Measurements from ENCODE around the gene CORO7. TPM values are rescaled to one million over a fixed set of nuclear protein-coding genes. Genes with fewer than 3 reads are reported as not detected.

CORO7 gene
- total and polyA plus RNA-seq, 2 donors (not counting 1 experiment from before 2014, with no cell fraction given), result 117 to 230 TPM

DNA sequence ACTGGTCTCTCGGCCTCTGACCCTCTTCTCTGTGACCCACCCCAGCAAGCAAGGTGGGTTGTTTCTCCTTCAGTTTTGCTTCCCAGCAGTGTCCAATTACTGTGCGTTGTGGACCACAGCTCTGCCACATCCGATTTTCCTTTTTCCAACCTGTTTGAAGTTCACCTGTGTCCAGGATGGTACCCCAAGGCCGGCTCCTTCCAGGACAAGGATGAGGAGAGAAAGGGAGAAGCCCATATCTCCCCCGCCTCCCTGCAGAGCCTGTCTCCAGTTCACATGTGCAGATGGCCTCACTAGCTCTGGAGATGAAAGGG is 44.5 kb upstream of the CORO7 start:
- H3K4me1 ChIP-seq (ENCODE audit: control insufficient read depth in 2 of 2, insufficient read depth in 2 of 2, low read length in 2 of 2), result no peaks in the 10 kb centered on the region
- no peaks in the 10 kb centered on the region for H4K20me1 ChIP-seq (ENCODE audit: control insufficient read depth, insufficient read depth, low read length, poor library complexity, severe bottlenecking)
- ATAC-seq (ENCODE audit: low read depth) (no peak), DNase-seq (no peak)
- H3K79me2 ChIP-seq (ENCODE audit: control insufficient read depth, insufficient read depth, low read length), result no peaks in the 10 kb centered on the region
- CTCF ChIA-PET, result interaction anchor here (0.7 to 1.1 kb wide), 2 partner anchors 10 to 89 kb away, joined by 3 to 4 read pairs; no protein-coding TSS in a partner anchor
- no peaks in the 10 kb centered on the region for H3K27me3 ChIP-seq (replicated peaks in 1 of 4; ENCODE audit: control extremely low read depth in 1 of 4, control insufficient read depth in 3 of 4, insufficient read depth in 4 of 4, low read length in 3 of 4)
- no peak overlapping the region for H2AFZ ChIP-seq (ENCODE audit: insufficient read depth, low read depth, low read length, poor library complexity, severe bottlenecking)
- Mint-ChIP-seq H3K4me1 (no peaks in the 10 kb centered on the region), H3K27me3 (no peaks in the 10 kb centered on the region), H3K4me3 (no peak overlapping the region), H3K27ac (no peak overlapping the region), H3K9me3 (ENCODE audit: insufficient read depth) (no peaks in the 10 kb centered on the region)
- H3K9me3 ChIP-seq (ENCODE audit: control extremely low read depth in 1 of 3, control insufficient read depth in 2 of 3, insufficient read depth in 1 of 3, low read length in 2 of 3), result no peaks in the 10 kb centered on the region
- no peak overlapping the region for H3K4me3 ChIP-seq (ENCODE audit: control extremely low read depth in 1 of 5, extremely low read depth in 1 of 5, insufficient read depth in 1 of 5, low read depth in 2 of 5, low read length in 4 of 5)
- no peak overlapping the region for H3K27ac ChIP-seq (ENCODE audit: low read length in 2 of 2)
- H3K9ac ChIP-seq (ENCODE audit: low read length), result no peak overlapping the region
- POLR2A ChIA-PET, result no interaction called here
- WGBS (ENCODE audit: insufficient coverage), result 100% methylated on average over 4 of the region's 5 CpGs
- TF ChIP-seq CTCF (IDR thresholded peaks at IDR 0.05) (no peak), EZH2 (IDR thresholded peaks at IDR 0.05; ENCODE audit: borderline replicate concordance, insufficient read depth, low read depth, low read length, poor library complexity, severe bottlenecking) (no peak)
- intact Hi-C loops (cut with micrococcal nuclease), result no loop called here
- no peak overlapping the region for H3K4me2 ChIP-seq (replicated peaks; ENCODE audit: low read depth, low read length, poor library complexity, severe bottlenecking)
- H3K36me3 ChIP-seq (replicated peaks in 1 of 2; ENCODE audit: control extremely low read depth in 1 of 2, control insufficient read depth in 1 of 2, extremely low read depth in 1 of 2, insufficient read depth in 2 of 2, low read length in 1 of 2), result peaks cover 0 to 33% of the 10 kb centered on the region in 2 experiments

DNA sequence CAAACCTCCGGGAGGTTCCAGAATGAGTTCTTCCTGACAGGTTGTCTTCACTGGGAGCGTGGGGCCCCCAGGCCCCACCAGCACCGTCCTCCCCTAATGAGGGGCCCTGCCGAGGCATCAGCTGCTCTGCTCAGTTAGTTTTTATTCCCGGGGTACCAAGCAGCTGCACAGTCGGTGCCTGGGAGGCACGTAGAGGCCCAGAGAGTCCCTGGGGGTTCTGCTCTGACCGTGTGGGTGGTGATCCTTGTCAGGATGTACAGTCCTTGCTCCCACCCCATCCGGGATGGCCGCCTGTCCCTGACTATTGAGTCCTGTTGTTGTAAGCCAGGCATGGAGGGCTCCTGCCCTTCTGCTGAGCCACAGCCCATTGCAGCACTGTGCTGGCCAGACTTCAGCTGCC is 39.6 kb upstream of the CORO7 start:
- no peaks in the 10 kb centered on the region for H3K4me1 ChIP-seq (ENCODE audit: control insufficient read depth in 2 of 2, insufficient read depth in 2 of 2, low read length in 2 of 2)
- no peaks in the 10 kb centered on the region for H3K9me3 Mint-ChIP-seq (ENCODE audit: insufficient read depth)
- intact Hi-C loops (cut with micrococcal nuclease), result no loop called here
- ATAC-seq (ENCODE audit: low read depth), result no peak
- no peaks in the 10 kb centered on the region for H3K27me3 ChIP-seq (replicated peaks in 1 of 4; ENCODE audit: control extremely low read depth in 1 of 4, control insufficient read depth in 3 of 4, insufficient read depth in 4 of 4, low read length in 3 of 4)
- no peaks in the 10 kb centered on the region for H3K9me3 ChIP-seq (ENCODE audit: control extremely low read depth in 1 of 3, control insufficient read depth in 2 of 3, insufficient read depth in 1 of 3, low read length in 2 of 3)
- H3K4me3 Mint-ChIP-seq, result no peak overlapping the region
- H4K20me1 ChIP-seq (ENCODE audit: control insufficient read depth, insufficient read depth, low read length, poor library complexity, severe bottlenecking), result no peaks in the 10 kb centered on the region
- no peak overlapping the region for H3K9ac ChIP-seq (ENCODE audit: low read length)
- WGBS (ENCODE audit: insufficient coverage), result 79% methylated on average over 9 of the region's 10 CpGs
- TF ChIP-seq CTCF (IDR thresholded peaks at IDR 0.05), result no peak
- no peak for TF ChIP-seq EZH2 (IDR thresholded peaks at IDR 0.05; ENCODE audit: borderline replicate concordance, insufficient read depth, low read depth, low read length, poor library complexity, severe bottlenecking)
- H3K27me3 Mint-ChIP-seq, result no peaks in the 10 kb centered on the region
- no peak overlapping the region for H3K4me2 ChIP-seq (replicated peaks; ENCODE audit: low read depth, low read length, poor library complexity, severe bottlenecking)
- ChIA-PET POLR2A (no interaction called here), CTCF (interaction anchor here (1.4 kb wide), 1 partner anchor 94 kb away, joined by 3 read pairs; no protein-coding TSS in a partner anchor)
- no peaks in the 10 kb centered on the region for H3K79me2 ChIP-seq (ENCODE audit: control insufficient read depth, insufficient read depth, low read length)
- H3K36me3 ChIP-seq (replicated peaks in 1 of 2; ENCODE audit: control extremely low read depth in 1 of 2, control insufficient read depth in 1 of 2, extremely low read depth in 1 of 2, insufficient read depth in 2 of 2, low read length in 1 of 2), result peaks cover 2 to 50% of the 10 kb centered on the region in 2 experiments
- H3K27ac Mint-ChIP-seq, result no peak overlapping the region
- H3K4me3 ChIP-seq (ENCODE audit: control extremely low read depth in 1 of 5, extremely low read depth in 1 of 5, insufficient read depth in 1 of 5, low read depth in 2 of 5, low read length in 4 of 5), result no peak overlapping the region
- no peak overlapping the region for H3K27ac ChIP-seq (ENCODE audit: low read length in 2 of 2)
- DNase-seq, result no peak
- H2AFZ ChIP-seq (ENCODE audit: insufficient read depth, low read depth, low read length, poor library complexity, severe bottlenecking), result no peak overlapping the region
- no peaks in the 10 kb centered on the region for H3K4me1 Mint-ChIP-seq
